ENCODE measurements around the gene BAIAP3.

DNA sequence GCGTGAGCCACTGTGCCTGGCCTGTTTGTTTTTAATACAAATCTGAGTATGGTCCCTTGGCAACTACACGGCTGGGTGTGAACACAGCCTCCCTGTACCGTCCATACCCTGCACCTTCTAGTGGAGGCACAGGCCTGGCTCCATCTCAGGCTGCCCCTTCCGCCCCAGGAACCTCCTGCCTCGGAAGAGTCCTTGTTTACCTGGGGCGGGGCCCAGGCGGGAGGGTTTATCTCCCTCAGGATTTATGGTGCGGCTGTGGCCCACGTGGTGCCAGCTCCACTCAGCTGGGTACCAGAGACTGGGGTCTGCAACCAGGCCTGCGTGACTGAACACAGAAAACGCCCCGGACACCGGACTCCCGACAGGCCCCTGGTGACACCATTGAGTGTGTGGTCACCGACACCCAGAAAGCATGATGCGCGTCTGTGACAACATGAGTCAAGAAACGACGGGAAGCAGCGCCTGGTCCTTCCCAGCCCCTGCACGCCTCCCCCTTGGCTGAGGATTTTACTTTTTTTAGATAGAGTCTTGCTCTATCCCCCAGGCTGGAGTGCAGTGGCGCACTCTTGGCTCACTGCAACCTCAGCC lies 62.1 kb downstream of the BAIAP3 start:
- no peak for TF ChIP-seq POLR2A (IDR thresholded peaks at IDR 0.05)
- TF ChIP-seq, protein P1, sequence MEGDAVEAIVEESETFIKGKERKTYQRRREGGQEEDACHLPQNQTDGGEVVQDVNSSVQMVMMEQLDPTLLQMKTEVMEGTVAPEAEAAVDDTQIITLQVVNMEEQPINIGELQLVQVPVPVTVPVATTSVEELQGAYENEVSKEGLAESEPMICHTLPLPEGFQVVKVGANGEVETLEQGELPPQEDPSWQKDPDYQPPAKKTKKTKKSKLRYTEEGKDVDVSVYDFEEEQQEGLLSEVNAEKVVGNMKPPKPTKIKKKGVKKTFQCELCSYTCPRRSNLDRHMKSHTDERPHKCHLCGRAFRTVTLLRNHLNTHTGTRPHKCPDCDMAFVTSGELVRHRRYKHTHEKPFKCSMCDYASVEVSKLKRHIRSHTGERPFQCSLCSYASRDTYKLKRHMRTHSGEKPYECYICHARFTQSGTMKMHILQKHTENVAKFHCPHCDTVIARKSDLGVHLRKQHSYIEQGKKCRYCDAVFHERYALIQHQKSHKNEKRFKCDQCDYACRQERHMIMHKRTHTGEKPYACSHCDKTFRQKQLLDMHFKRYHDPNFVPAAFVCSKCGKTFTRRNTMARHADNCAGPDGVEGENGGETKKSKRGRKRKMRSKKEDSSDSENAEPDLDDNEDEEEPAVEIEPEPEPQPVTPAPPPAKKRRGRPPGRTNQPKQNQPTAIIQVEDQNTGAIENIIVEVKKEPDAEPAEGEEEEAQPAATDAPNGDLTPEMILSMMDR (IDR thresholded peaks at IDR 0.05): no peak
